Tibial artery (tissue), 4 donors: ENCODE data around the gene TMEM132D.

Experiments
- DNase-seq, 2 donors: peaks; one replicate each; pipeline ENCODE4 v3.0.0-alpha.2; 2019
- H3K27ac ChIP-seq, 2 donors: fragments of 200-600 bp; sonication (generic) in 1 of 2; 1 replicate in 1 of 2; 2 replicates in 1 of 2; pipeline ENCODE4 v1.5.1; 2018 to 2019; ENCODE audit warnings: mild to moderate bottlenecking in 1 of 2
- H3K27me3 ChIP-seq, 2 donors: fragments of 200-600 bp; sonication (generic) in 1 of 2; one replicate each; pipeline versions ENCODE4 v1.5.1 to v1.6.0; 2016 to 2019
- H3K36me3 ChIP-seq, 3 donors: fragments of 200-600 bp; sonication (generic) in 2 of 3; one replicate each; pipeline ENCODE4 v1.5.1; 2016 to 2019; ENCODE audit warnings: mild to moderate bottlenecking in 2 of 3
- H3K4me1 ChIP-seq, 4 donors: fragments of 200-600 bp; sonication (generic) in 2 of 4; 1 replicate in 3 of 4; 2 replicates in 1 of 4; pipeline ENCODE4 v1.5.1; 2016 to 2019
- H3K4me3 ChIP-seq, 2 donors: fragments of 200-600 bp; sonication (generic) in 1 of 2; 1 replicate in 1 of 2; 2 replicates in 1 of 2; pipeline ENCODE4 v1.5.1; 2018 to 2019; ENCODE audit warnings: mild to moderate bottlenecking in 2 of 2
- H3K9me3 ChIP-seq, 3 donors: fragments of 200-600 bp; sonication (generic) in 1 of 3; one replicate each; pipeline ENCODE4 v1.5.1; 2016 to 2019
- CTCF ChIP-seq, 2 experiments: fragments of 200-600 bp in 1 of 2; fragments of 450-650 bp in 1 of 2; IDR thresholded peaks; one replicate each; pipeline ENCODE4 v1.5.1; 2017 to 2019; ENCODE audit warnings: antibody characterized with exemption in 2 of 2, mild to moderate bottlenecking in 1 of 2, moderate library complexity in 1 of 2
- intact Hi-C: fragments of 100-400 bp; cut with DNase I; formaldehyde crosslinking; loops from one replicate; pipeline ENCODE4 v1.15.0; 2023; ENCODE audit warnings: low total_unique reads

TMEM132D gene

DNA sequence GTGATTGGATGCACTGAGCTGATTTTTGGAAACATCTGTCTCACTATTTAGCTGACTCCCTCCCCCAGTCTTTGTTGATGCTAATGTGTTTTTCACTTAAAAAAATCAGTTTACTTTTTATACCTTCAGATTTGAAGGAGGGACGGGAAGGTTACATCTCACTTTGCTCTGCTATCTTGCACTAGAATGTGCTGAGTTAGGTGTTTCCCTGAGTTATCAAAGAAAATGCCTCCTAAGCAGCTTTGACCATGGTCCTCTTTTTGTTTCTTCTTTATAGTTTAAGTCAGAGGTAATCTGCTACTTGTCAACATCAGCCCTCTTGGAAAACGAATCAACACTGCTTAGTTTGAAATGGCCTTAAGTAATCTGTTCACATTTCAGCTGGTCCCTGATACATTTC, 222.0 kb downstream of the TMEM132D start:
- intact Hi-C loops, result no loop called here
- H3K27me3 ChIP-seq, result no peaks in the 10 kb centered on the region
- no peak overlapping the region for H3K27ac ChIP-seq
- H3K9me3 ChIP-seq, result peaks cover 0 to 17% (median 13%) of the 10 kb centered on the region in 3 donors
- H3K36me3 ChIP-seq, result no peaks in the 10 kb centered on the region
- DNase-seq, result no peak
- H3K4me1 ChIP-seq, result no peaks in the 10 kb centered on the region
- H3K4me3 ChIP-seq, result no peak overlapping the region
- no peak for TF ChIP-seq CTCF (IDR thresholded peaks at IDR 0.05)

DNA sequence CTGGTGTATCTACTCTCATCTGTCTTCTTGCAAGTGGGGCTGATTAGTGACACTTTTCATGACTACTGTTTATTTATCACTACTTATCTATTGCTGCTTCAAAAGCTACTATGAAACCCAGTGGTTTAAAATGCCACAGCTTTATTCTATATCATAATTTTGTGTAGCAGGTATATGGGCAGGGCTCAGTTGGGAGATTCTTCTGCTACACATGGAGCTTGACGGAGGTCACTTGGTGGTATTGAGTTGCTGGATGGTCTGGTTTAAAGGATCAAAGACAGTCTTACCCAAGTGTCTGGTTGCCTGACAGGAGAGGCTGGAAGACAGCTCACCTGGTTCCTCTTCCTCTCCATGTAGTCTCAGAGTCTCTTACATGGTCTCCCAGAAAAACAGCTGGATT, 222.7 kb downstream of the TMEM132D start:
- H3K36me3 ChIP-seq, result no peaks in the 10 kb centered on the region
- H3K4me3 ChIP-seq, result no peak overlapping the region
- no peaks in the 10 kb centered on the region for H3K27me3 ChIP-seq
- no peak overlapping the region for H3K27ac ChIP-seq
- no peak for DNase-seq
- intact Hi-C loops, result no loop called here
- no peaks in the 10 kb centered on the region for H3K4me1 ChIP-seq
- no peak for TF ChIP-seq CTCF (IDR thresholded peaks at IDR 0.05)
- H3K9me3 ChIP-seq, result peaks cover 0 to 17% (median 13%) of the 10 kb centered on the region in 3 donors

GRCh38 chr12:129676411-129676810, 227.4 kb downstream of the TMEM132D start:
- Histone ChIP-seq H3K36me3 (no peaks in the 10 kb centered on the region), H3K4me1 (no peaks in the 10 kb centered on the region), H3K4me3 (no peak overlapping the region), H3K27ac (no peak overlapping the region), H3K27me3 (no peaks in the 10 kb centered on the region), H3K9me3 (peaks cover 0 to 11% (median under 1%) of the 10 kb centered on the region in 3 donors)
- intact Hi-C loops, result no loop called here
- TF ChIP-seq CTCF (IDR thresholded peaks at IDR 0.05), result no peak
- DNase-seq, result no peak

DNA sequence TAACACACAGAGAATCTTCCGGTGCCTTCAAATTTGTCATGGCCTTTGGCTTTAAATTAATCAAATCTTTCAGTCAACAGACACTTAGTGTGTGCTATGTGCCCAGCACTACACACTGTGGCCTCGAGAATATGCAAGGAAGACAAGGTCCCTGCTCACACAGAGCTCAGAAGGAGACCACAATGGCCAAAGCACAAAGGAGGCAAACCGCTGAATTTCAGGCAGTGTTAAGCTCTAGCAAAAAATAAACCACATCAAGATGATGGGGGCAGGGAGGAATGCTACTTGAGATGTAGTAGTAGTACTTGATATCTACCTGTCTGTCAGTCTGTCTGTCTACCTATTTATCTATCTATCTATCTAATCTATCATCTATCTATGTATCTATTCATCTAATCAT, 227.9 kb downstream of the TMEM132D start:
- DNase-seq, result no peak
- Histone ChIP-seq H3K4me3 (no peak overlapping the region), H3K36me3 (no peaks in the 10 kb centered on the region), H3K27ac (no peak overlapping the region), H3K4me1 (no peaks in the 10 kb centered on the region), H3K9me3 (peaks cover 0 to 8% (median 0%) of the 10 kb centered on the region in 3 donors), H3K27me3 (no peaks in the 10 kb centered on the region)
- intact Hi-C loops, result no loop called here
- no peak for TF ChIP-seq CTCF (IDR thresholded peaks at IDR 0.05)

DNA sequence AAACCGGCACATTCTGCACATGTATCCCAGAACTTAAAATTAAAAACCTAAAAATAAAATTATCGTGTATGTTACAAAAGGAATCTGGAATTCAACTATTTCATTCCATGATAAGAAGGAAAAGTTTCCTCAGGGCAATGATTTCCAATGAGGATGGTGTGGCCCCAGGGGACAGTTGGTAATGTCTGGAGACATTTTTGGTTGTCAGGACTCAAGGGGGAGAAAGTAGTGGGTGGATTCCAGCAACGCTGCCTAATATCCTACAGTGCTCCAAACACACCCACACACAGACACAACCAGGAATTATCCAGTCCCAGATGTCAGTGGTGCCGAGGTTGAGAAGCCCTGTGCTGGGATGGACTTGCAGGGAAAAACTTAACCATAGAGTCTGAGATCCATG, 228.3 kb downstream of the TMEM132D start:
- intact Hi-C loops, result no loop called here
- Histone ChIP-seq H3K27ac (no peak overlapping the region), H3K27me3 (no peaks in the 10 kb centered on the region), H3K4me3 (no peak overlapping the region), H3K36me3 (no peaks in the 10 kb centered on the region), H3K9me3 (peaks cover 0 to 4% (median 0%) of the 10 kb centered on the region in 3 donors), H3K4me1 (no peaks in the 10 kb centered on the region)
- no peak for TF ChIP-seq CTCF (IDR thresholded peaks at IDR 0.05)
- no peak for DNase-seq

GRCh38 chr12:129673806-129674205, 230.0 kb downstream of the TMEM132D start:
- DNase-seq, result no peak
- H3K36me3 ChIP-seq, result no peaks in the 10 kb centered on the region
- H3K9me3 ChIP-seq, result peaks cover 0 to 3% (median 0%) of the 10 kb centered on the region in 3 donors
- H3K4me3 ChIP-seq, result no peak overlapping the region
- H3K4me1 ChIP-seq, result no peaks in the 10 kb centered on the region
- intact Hi-C loops, result no loop called here
- H3K27ac ChIP-seq, result no peak overlapping the region
- H3K27me3 ChIP-seq, result no peaks in the 10 kb centered on the region
- no peak for TF ChIP-seq CTCF (IDR thresholded peaks at IDR 0.05)
